HG03196 (cell line): ENCODE results near the gene AP4M1.

Experiments
- ATAC-seq: cut with Tn5 transposase; IDR thresholded peaks from one replicate; pipeline ENCODE4 v1.9.1; 2021; ENCODE audit not compliant: unreplicated experiment

The AP4M1 gene

GRCh38 chr7:100101016-100101862, at the start of gene AP4M1, which contains the start of gene MCM7:
Gene AP4M1, plus strand, starts transcription at chr7:100101643. Its CDS starts 72 bp downstream, at chr7:100101715.
Gene MCM7, minus strand, starts transcription at chr7:100101397. Its CDS starts 103 bp downstream, at chr7:100101294.
- peak; percentile 85 for ATAC-seq

GRCh38 chr7:100053215-100053614, 48.2 kb upstream of the AP4M1 start:
- no peak for ATAC-seq

GRCh38 chr7:100057006-100057405, 44.4 kb upstream of the AP4M1 start:
- ATAC-seq, result no peak

GRCh38 chr7:100059251-100059739, 42.1 kb upstream of the AP4M1 start:
- ATAC-seq, result no peak

- ATAC-seq, result no peak
Observed at GRCh38 chr7:100061518-100062193, 39.8 kb upstream of the AP4M1 start.

- no peak for ATAC-seq
Observed at GRCh38 chr7:100063376-100063775, 38.1 kb upstream of the AP4M1 start.

GRCh38 chr7:100064162-100064561, 37.3 kb upstream of the AP4M1 start:
- ATAC-seq, result no peak

GRCh38 chr7:100065452-100066186, 35.8 kb upstream of the AP4M1 start:
- no peak for ATAC-seq

GRCh38 chr7:100066953-100067352, 34.5 kb upstream of the AP4M1 start:
- ATAC-seq, result no peak

GRCh38 chr7:100069991-100070390, 31.5 kb upstream of the AP4M1 start:
- no peak for ATAC-seq

GRCh38 chr7:100071018-100071723, 30.3 kb upstream of the AP4M1 start:
- ATAC-seq, result no peak

- ATAC-seq, result no peak
Observed at GRCh38 chr7:100072462-100072861, 29.0 kb upstream of the AP4M1 start.

- no peak for ATAC-seq
Observed at GRCh38 chr7:100074841-100075240, 26.6 kb upstream of the AP4M1 start.

GRCh38 chr7:100075418-100075817, 26.0 kb upstream of the AP4M1 start:
- ATAC-seq, result no peak

- ATAC-seq, result no peak
Observed at GRCh38 chr7:100077205-100077604, 24.2 kb upstream of the AP4M1 start.

- no peak for ATAC-seq
Observed at GRCh38 chr7:100079024-100079560, 22.4 kb upstream of the AP4M1 start.

- ATAC-seq, result no peak
Observed at GRCh38 chr7:100080907-100081534, 20.4 kb upstream of the AP4M1 start.

GRCh38 chr7:100081535-100082102, 19.8 kb upstream of the AP4M1 start, which contains the start of gene ZNF3:
Gene ZNF3, minus strand, starts transcription at chr7:100081723. Its CDS starts 4,366 bp downstream, at chr7:100077357.
- peak; percentile 82 for ATAC-seq

GRCh38 chr7:100082978-100083377, 18.5 kb upstream of the AP4M1 start:
- no peak for ATAC-seq
